GM11168 (cell line): Measurements from ENCODE around the gene ULK4.

Experiments
- in situ Hi-C: fragments of 300-500 bp; cut with MboI; formaldehyde crosslinking; loops from one replicate; pipeline ENCODE4 v1.12.0; 2022; ENCODE audit warnings: low sequenced_read_pairs; ENCODE audit not compliant: unreplicated experiment

The ULK4 gene

DNA sequence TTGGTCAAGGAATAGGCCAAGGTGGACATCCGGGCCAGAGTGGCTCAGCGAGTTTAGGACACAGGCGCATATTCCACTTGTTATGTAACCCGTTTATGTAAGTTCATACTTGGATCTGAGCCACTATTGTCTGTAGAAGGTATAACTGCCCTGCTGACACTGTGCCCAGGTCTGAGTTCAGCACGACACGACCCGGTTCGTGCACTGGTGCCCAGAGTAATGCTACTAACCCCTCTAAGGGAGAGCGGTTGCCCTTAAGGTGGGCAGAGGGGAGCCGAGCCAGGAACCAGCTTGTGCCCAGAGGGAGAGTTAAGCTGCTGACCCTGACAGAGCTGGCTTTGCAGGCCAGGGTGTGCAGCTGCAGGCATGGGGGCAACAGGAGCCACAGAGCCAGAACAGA, 1.9 kb upstream of the ULK4 start:
- in situ Hi-C loops = no loop called here

- in situ Hi-C loops = no loop called here
Measured at GRCh38 chr3:41960826-41961750, 815 bp downstream of the ULK4 start.

DNA sequence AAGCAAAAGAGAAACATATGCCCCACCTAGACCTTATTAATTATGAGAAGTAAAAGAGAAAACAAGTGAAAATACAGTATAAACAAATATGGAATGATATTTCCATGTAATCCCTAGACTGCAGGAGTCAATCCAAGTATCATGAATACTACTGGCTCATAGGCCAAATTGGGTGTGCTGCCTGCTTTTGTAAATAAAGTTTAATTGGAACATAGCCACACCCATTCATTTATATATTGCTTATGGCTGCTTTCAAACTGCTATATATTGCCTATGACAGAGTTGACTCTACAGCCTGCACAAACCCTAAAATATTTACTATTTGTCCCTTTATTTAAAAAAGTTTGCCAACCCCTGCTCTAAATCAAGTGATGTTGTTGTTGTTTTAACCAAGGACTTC, 5.3 kb downstream of the ULK4 start:
- in situ Hi-C loops = no loop called here

- in situ Hi-C loops = no loop called here
Measured at GRCh38 chr3:41955192-41955591, 6.7 kb downstream of the ULK4 start.

DNA sequence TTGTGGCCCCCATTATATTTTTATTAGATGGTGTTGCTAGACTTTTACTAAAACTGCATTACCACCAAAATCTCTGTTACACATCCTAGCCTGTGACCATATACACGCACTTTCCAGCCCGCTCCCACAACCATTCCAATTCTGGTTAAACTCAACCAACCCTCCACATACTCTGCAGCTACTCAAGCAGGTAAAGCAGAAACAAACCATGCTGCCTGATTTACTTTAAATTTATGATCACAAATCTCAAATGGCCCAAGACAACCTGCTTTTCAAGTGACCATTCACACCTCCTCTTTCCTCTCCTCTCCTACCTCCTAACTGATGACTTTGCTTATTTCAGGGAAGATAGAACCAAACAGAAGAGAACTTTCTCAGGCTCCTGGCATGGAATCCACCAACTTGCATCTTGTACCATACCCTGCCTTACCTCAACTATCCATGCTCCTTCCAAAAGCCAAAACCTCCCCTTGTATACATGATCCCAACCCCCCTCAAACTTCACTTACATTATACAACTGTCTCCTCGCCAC, 18.5 kb downstream of the ULK4 start:
- in situ Hi-C loops = no loop called here

DNA sequence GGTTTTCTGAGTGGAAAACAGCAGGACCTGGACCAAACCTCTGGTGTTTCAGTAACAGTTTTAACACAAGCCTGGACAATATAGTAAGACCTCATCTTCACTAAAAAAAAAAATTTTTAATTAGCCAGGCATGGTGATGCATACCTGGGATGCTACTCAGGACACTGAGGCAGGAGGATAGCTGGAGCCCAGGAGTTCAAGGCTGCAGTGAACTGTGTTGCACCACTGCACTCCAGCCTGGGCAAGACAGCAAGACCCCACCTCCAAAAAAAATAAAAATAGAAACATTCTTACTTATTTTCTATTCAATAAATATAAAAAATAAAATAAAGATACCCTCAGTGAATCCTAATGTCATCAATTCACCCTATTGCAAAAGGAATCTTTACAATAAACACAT, 21.5 kb downstream of the ULK4 start:
- in situ Hi-C loops = no loop called here

DNA sequence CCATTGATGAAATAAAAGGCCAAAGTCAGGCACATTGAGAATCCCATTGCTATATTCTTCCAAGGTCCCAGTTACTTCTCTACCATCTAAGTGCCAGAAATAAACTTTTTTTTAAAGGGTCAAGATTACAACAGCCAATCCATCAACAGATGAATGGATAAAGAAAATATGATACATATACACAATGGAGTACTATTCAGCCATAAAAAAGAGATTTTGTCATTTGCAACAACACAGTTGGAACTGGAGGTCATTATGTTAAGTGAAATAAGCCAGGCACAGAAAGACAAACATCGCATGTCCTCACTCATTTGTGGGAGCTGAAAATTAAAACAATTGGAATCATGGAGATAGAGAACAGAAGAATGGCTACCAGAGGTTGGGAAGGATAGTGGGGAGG, 25.5 kb downstream of the ULK4 start:
- in situ Hi-C loops = no loop called here

DNA sequence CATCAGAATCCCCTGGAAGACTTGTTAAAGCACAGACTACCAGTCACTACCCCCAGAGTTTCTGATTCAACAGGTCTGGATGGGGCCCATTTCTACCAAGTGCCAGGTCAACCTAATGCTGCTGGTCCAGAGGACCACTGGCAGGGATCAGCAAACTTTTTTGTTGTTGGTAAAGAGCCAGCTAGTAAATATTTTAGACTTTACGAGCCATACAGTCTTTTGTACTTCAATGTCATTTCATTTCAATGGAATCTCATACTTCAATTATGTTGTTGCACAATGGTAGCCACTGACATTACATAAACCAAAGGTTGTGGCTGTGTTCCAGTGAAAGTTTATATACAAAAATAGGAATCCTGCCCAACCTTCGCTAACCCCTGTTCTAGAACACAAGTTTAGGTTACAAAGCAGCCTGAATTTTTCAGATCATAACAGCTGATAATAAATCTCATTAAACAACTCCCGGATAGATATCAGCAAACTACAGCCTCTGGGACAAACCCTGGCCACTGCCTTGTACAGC, 28.7 kb downstream of the ULK4 start:
- in situ Hi-C loops = no loop called here

- in situ Hi-C loops = no loop called here
Measured at GRCh38 chr3:41932464-41932863, 29.4 kb downstream of the ULK4 start.

GRCh38 chr3:41920406-41920965, 41.4 kb downstream of the ULK4 start:
- in situ Hi-C loops = loop anchor here (25.0 kb wide), 1 partner anchor 517 kb away; no protein-coding TSS in a partner anchor

GRCh38 chr3:41915353-41915752, 46.5 kb downstream of the ULK4 start:
- in situ Hi-C loops = loop anchor here (25.0 kb wide), 1 partner anchor 522 kb away; no protein-coding TSS in a partner anchor

- in situ Hi-C loops = loop anchor here (25.0 kb wide), 1 partner anchor 525 kb away; no protein-coding TSS in a partner anchor
Measured at GRCh38 chr3:41912280-41912679, 49.6 kb downstream of the ULK4 start.

DNA sequence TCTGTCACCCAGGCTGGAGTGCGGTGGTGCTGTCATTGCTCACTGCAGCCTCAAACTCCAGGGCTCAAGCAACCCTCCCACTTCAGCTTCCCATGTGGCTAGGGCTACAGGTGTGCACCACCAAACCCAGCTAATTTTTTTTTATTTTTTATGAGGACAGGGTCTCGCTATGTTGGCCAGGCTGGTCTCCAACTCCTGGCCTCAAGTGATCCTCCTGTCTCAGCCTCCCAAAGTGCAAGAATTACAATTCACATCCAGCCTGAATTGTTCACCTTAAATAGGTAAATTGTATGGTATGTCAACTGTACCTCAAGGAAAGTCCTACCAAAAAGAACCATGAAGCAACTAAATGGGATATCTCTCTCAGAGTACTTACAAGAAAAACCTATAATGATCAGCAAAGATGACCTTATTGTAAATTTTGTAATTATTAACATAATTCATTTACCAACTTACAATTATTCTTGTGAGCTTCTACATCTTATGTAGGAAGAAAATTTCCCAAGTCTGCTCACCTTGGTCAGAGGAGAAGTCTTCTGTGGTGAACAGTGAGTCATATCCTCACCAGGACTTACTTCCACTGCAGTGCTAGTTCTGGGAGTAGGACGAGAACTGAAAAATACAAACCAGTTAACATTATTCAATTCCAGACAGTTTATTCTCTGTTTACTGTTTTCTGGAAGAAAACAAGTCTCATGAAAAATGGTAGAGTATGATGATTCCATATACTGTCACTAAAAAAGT, 54.4 kb downstream of the ULK4 start:
- in situ Hi-C loops = loop anchor here (25.0 kb wide), 1 partner anchor 530 kb away; no protein-coding TSS in a partner anchor

GRCh38 chr3:41900265-41900664, 61.6 kb downstream of the ULK4 start:
- in situ Hi-C loops = loop anchor here (25.0 kb wide), 1 partner anchor 537 kb away; no protein-coding TSS in a partner anchor

DNA sequence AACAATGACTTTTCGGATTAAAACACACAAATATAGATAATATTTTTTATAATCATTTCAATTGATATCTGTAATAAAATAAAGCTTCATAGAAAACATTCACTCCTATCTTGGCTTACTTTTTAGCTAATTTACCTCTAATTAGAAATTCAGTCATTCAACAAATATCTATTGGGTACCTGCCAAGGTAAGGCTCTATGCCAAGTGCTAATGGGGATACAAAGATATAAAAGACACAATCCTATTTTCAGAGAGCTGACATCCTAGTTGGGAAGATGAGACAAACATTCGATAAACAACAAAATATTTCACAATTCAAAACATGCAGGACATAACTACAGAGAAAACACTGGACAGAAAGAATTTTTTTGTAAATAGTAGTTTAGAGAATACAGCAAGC, 63.3 kb downstream of the ULK4 start:
- in situ Hi-C loops = loop anchor here (5.0 to 25.0 kb wide), 2 partner anchors 209 to 1586 kb away; partner anchors contain the start of gene EIF1B

GRCh38 chr3:41893977-41894376, 67.9 kb downstream of the ULK4 start:
- in situ Hi-C loops = loop anchor here (25.0 kb wide), 1 partner anchor 1582 kb away; the partner anchor contains the start of gene EIF1B

DNA sequence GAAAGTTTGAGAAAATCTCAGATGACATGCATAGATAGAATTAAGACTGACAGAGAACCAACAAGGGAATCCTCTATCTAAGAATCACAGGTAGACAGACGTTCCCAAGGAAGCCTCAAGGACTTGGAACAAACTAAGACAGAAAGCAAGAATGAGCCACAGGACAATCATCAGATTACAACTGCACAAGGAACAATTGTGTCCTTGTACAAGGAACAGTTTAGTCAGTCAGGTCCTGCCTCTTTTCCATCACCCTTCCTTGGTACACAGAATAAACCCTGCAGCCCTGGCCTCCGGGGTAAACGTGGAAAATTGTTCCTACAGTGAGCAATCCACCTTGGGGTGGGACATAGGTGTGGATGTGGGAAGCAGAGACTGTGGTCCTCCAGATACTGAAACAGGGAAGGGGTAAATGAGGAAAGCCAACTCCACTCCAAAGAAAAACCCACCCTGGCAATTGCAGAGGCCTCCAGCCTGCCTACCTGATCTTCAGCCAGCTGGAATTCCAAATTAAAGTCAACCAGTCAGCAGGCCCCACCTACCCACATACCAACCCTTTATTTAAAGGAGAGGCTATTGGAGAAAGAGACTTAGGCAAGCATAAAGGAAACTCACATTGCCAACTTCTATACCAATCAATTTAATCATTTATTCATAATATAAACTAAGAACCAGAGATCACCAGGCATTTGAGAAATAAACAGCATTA, 73.4 kb downstream of the ULK4 start:
- in situ Hi-C loops = loop anchor here (10.0 to 25.0 kb wide), 2 partner anchors 1304 to 1576 kb away; partner anchors contain the start of gene EIF1B

DNA sequence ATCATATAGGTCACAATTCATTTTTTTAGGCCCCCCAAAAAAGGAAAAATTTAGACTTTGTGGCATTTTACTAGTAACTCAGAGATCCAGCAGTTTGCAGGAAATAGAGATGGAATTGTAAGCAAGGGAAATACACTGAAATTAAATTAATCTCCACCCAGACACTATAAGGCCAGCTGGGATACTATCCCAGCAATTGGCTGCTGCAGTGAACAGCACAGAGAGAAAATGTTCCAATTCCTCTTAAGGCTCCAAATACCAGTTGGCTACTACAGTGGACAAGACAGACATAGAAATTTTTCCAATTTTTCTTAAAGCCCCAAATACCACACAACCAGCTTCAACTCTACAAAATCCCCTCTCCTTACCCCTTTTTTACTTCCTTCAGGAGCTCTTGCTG, 78.9 kb downstream of the ULK4 start:
- in situ Hi-C loops = loop anchor here (10.0 to 25.0 kb wide), 2 partner anchors 1298 to 1571 kb away; partner anchors contain the start of gene EIF1B

GRCh38 chr3:41881233-41881821, 80.6 kb downstream of the ULK4 start:
- in situ Hi-C loops = loop anchor here (10.0 to 25.0 kb wide), 2 partner anchors 1297 to 1569 kb away; partner anchors contain the start of gene EIF1B
